ENCODE measurements around the gene CCDC142. TPM values are rescaled to one million over a fixed set of nuclear protein-coding genes. Genes with fewer than 3 reads are reported as not detected.

CCDC142 gene
- polyA plus RNA-seq, 1 of the 3 experiments (the other 2 are of a cell fraction): 8.7 TPM

DNA sequence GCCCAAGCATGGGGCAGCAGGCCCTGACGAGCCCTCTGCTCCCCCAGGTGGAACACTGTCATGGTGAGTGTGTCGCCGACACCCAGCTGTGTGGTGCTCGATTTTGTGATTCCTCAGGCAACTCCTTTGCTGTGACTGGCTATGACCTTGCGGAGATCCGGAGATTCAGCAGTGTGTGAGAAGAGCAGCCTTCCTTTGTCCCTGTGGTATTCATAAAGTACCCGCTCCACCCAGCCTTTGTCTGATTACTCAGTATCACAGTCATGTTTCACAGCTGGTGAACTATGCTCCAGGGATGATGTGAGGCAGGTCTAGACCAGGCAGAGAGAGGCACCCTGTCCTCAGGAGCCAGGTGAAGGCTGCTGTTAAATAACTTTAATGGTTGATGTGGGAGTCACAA is 57.3 kb downstream of the CCDC142 start:
- ChIA-PET POLR2A (interaction anchor here (2.7 kb wide), 1 partner anchor 14 kb away, joined by 15 read pairs; no protein-coding TSS in a partner anchor), CTCF (no interaction called here)
- H4K20me1 ChIP-seq (ENCODE audit: insufficient read depth): no peaks in the 10 kb centered on the region
- no peaks in the 10 kb centered on the region for H3K27me3 ChIP-seq (ENCODE audit: insufficient read depth)
- no peak overlapping the region for H3K4me3 ChIP-seq (ENCODE audit: low read depth in 2 of 2, low read length in 1 of 2)
- H3F3A ChIP-seq (replicated peaks; ENCODE audit: insufficient read depth): peaks cover 8% of the 10 kb centered on the region
- peaks cover 6 to 43% of the 10 kb centered on the region in 2 experiments for H3K36me3 ChIP-seq (replicated peaks in 1 of 2; ENCODE audit: control insufficient read depth in 1 of 2, insufficient read depth in 2 of 2, low read length in 1 of 2)
- 67% methylated on average over 3 of the region's 7 CpGs for WGBS (ENCODE audit: low lambda C conversion rate)
- TF ChIP-seq MEF2A (IDR thresholded peaks at IDR 0.05; ENCODE audit: borderline replicate concordance, low read depth): no peak
- no peak for TF ChIP-seq SMC3 (IDR thresholded peaks at IDR 0.05; ENCODE audit: low read depth, low read length)
- TF ChIP-seq FOXM1 (IDR thresholded peaks at IDR 0.05; ENCODE audit: low read depth): no peak
- TF ChIP-seq CHD2 (IDR thresholded peaks at IDR 0.05; ENCODE audit: low read length, partially characterized antibody): no peak
- no peak for TF ChIP-seq RFX5 (IDR thresholded peaks at IDR 0.05; ENCODE audit: low read length)
- no peak for TF ChIP-seq MXI1 (IDR thresholded peaks at IDR 0.05; ENCODE audit: low read depth, low read length)
- no peak for TF ChIP-seq EZH2phosphoT487 (IDR thresholded peaks at IDR 0.05; ENCODE audit: borderline replicate concordance, low read depth)
- TF ChIP-seq RAD21 (IDR thresholded peaks at IDR 0.05; ENCODE audit: low read length): no peak
- no peak for TF ChIP-seq CTCF (IDR thresholded peaks at IDR 0.05)
- TF ChIP-seq RXRA (IDR thresholded peaks at IDR 0.05; ENCODE audit: borderline replicate concordance, low read depth): no peak
- TF ChIP-seq FOXJ3 (CRISPR knock-in tag; IDR thresholded peaks at IDR 0.05): no peak
- no peak for TF ChIP-seq RCOR1 (IDR thresholded peaks at IDR 0.05; ENCODE audit: low read length)
- no peak for TF ChIP-seq POLR2AphosphoS5 (IDR thresholded peaks at IDR 0.05; ENCODE audit: low read depth, low read length)
- TF ChIP-seq TCF12 (IDR thresholded peaks at IDR 0.05): no peak
- TF ChIP-seq, protein P1, sequence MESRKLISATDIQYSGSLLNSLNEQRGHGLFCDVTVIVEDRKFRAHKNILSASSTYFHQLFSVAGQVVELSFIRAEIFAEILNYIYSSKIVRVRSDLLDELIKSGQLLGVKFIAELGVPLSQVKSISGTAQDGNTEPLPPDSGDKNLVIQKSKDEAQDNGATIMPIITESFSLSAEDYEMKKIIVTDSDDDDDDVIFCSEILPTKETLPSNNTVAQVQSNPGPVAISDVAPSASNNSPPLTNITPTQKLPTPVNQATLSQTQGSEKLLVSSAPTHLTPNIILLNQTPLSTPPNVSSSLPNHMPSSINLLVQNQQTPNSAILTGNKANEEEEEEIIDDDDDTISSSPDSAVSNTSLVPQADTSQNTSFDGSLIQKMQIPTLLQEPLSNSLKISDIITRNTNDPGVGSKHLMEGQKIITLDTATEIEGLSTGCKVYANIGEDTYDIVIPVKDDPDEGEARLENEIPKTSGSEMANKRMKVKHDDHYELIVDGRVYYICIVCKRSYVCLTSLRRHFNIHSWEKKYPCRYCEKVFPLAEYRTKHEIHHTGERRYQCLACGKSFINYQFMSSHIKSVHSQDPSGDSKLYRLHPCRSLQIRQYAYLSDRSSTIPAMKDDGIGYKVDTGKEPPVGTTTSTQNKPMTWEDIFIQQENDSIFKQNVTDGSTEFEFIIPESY (IDR thresholded peaks at IDR 0.05; ENCODE audit: borderline replicate concordance, low read depth): no peak
- TF ChIP-seq IRF3 (IDR thresholded peaks at IDR 0.05; ENCODE audit: low read depth, low read length): no peak
- no peak for TF ChIP-seq JUND (IDR thresholded peaks at IDR 0.05)
- TF ChIP-seq, protein P2, sequence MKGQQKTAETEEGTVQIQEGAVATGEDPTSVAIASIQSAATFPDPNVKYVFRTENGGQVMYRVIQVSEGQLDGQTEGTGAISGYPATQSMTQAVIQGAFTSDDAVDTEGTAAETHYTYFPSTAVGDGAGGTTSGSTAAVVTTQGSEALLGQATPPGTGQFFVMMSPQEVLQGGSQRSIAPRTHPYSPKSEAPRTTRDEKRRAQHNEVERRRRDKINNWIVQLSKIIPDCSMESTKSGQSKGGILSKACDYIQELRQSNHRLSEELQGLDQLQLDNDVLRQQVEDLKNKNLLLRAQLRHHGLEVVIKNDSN (IDR thresholded peaks at IDR 0.05; ENCODE audit: borderline replicate concordance, low read depth): no peak
- no peak for TF ChIP-seq GATA2 (CRISPR knock-in tag; IDR thresholded peaks at IDR 0.05)
- TF ChIP-seq NFIC (IDR thresholded peaks at IDR 0.05; ENCODE audit: borderline replicate concordance): no peak
- H3K27ac ChIP-seq (ENCODE audit: low read depth in 2 of 2, low read length in 1 of 2): no peak overlapping the region
- H3K9me2 ChIP-seq: no peaks in the 10 kb centered on the region
- peak; percentile 8 for DNase-seq
- H3K9ac ChIP-seq: no peak overlapping the region
- H3K4me2 ChIP-seq: no peak overlapping the region
- H2AFZ ChIP-seq (ENCODE audit: low read depth): no peak overlapping the region
- no peaks in the 10 kb centered on the region for H3K9me3 ChIP-seq
- H3K4me1 ChIP-seq (ENCODE audit: control insufficient read depth in 1 of 2, insufficient read depth in 2 of 2, low read depth in 1 of 2, low read length in 1 of 2): peaks cover 0 to 13% of the 10 kb centered on the region in 2 experiments; a peak in 1 of 4 replicates
- H3K79me2 ChIP-seq (ENCODE audit: insufficient read depth): no peaks in the 10 kb centered on the region

Measured in SK-N-SH (cell line).